HG03159 (cell line): ENCODE results near the gene ACOT7.
"Not testable (repeated sequence)": the region's sequence is repeated elsewhere in the genome, so short reads cannot be mapped to it uniquely, and the experiment has no call there.

Experiments used
- ATAC-seq: cut with Tn5 transposase; IDR thresholded peaks from one replicate; pipeline ENCODE4 v1.9.1; 2021; ENCODE audit warnings: mild to moderate bottlenecking, moderate library complexity; ENCODE audit not compliant: unreplicated experiment

ACOT7 gene, protein sequence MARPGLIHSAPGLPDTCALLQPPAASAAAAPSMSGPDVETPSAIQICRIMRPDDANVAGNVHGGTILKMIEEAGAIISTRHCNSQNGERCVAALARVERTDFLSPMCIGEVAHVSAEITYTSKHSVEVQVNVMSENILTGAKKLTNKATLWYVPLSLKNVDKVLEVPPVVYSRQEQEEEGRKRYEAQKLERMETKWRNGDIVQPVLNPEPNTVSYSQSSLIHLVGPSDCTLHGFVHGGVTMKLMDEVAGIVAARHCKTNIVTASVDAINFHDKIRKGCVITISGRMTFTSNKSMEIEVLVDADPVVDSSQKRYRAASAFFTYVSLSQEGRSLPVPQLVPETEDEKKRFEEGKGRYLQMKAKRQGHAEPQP

DNA sequence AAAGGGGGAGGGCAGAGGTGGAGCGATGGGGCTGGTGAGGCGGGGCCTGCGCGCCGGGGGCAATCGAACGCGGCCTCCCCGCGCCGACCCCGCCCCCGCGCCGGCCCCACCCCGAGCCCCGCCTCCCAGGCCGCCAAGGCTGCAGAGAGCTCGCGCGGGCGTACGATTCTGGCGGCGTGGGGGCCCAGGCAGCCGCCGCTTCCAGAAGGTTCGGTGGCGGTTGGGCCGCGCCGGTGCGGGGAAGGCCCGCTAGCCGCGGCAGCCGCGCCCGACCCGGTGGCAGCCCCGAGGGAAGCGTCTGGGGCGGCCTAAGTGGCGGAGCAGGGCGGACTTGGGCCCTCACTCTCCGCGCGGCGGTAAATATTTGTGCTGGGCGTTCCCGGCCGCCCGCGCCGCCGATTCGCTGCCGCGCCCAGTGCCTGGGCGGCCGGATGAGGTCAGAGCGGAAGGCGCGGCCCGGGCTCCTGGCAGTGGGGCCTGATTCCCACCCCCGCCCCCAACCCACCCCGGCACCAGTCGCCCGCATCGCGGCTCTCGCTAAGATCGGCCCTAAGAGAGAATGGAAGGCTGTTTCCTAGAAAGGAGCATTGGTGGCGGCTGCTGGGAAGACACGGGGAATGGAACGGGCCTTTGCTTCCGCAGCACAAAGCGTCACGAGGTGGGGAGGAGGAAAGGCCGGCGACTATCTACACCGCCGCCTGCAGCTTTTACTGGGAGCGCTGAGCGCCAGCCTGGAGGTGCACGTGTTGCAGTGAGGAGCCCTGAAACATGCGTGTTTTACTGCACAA is at the start of gene ACOT7:
TSS of gene ACOT7 (minus strand) at position 368 of the 788 bp plus-strand sequence. CDS start 368 bp downstream, outside the sequence.
- ATAC-seq, result peak; percentile 76

GRCh38 chr1:6441586-6441985 is 48.0 kb upstream of the ACOT7 start:
- ATAC-seq, result no peak

- no peak for ATAC-seq
Measured at GRCh38 chr1:6440198-6441126, 46.9 kb upstream of the ACOT7 start.

GRCh38 chr1:6438047-6438525 is 44.5 kb upstream of the ACOT7 start:
- no peak for ATAC-seq

DNA sequence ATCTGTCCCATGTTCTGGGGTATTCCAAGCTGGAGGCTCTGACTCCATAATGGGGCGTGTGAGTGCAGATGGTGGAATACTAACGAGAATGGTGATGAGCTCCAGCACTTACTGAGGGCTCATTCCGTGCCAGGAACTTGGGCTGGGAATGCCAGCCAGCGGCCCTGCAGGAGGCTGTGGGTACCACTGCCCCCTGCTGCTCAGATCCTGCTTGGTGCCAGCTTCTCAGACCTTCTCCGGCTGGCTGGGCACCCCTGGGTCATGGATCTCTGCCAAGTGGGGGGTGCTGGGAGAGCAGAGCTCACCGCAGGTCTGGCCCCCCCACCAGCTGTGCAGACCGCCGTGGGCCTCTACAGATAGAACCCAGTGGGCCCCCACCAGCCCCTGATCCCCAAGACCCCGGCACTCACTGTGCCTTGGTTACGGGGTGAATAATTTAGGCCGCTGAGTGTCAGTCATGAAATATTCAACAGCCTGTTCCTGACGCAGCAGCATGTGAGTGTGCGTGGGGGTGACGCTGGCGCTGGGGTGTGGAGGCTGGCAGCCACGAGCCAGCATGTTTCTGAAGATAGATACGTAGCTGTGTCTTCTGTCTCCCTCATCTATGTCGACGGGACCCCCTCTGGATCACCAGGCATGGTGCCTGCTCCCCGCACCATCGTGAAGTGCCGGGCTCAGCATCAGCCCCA is 43.6 kb upstream of the ACOT7 start:
- not testable (repeated sequence) for ATAC-seq

DNA sequence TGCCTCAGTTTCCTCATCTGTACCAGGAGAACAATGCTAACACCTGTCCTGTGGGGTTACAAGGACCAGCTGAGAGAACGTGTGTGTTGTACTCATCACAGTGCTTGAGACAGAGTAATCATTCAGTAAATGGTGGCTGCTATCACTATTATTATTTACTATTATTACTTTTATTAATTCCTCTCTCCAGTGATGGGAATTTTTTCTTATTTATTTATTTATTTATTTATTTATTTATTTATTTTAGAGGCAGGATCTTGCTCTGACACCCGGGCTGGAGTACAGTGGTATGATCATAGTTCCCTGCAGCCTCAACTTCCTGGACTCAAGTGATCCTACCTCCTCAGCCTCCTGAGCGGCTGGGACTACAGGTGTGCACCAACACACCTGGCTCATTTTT is 42.7 kb upstream of the ACOT7 start:
- ATAC-seq, result not testable (repeated sequence)

GRCh38 chr1:6435547-6435946 is 42.0 kb upstream of the ACOT7 start:
- ATAC-seq, result no peak

DNA sequence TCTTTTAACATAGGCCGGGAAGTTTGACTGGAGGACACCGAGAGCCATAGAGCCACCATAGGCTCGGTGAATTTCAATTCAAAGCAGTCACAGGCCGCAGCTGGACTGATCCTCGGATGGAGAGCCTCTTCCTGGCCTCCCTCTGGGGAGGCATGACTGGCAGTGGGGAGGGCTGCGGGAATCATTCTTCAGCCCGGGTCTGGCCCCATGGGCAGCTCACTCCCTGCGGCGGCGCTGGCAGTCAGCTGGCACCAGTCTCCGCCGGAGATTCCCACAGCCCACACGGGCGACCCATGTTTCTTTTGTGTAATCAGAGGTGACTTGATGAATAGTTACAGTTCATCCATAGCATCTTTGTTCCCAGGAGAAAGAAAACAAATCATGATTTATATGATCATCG is 41.6 kb upstream of the ACOT7 start:
- no peak for ATAC-seq

DNA sequence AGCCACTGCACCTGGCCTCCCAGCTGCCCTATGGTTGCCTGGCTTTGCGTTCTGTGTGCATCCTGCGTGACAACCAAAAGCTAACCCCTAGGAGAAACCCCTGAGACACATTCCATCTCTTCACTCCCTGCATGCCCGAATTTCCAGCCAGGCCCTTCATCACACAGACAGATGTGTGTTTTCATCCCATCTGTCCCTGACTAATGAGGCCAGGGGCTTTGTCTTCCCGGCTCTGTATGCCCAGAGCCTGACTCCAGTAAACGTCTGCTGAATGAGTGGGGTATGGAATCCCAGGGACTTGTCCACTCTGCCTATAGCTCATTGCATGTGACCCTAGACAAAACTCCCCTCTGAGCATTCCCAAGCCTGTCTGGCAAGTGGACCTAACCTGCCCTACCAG is 40.6 kb upstream of the ACOT7 start:
- no peak for ATAC-seq

DNA sequence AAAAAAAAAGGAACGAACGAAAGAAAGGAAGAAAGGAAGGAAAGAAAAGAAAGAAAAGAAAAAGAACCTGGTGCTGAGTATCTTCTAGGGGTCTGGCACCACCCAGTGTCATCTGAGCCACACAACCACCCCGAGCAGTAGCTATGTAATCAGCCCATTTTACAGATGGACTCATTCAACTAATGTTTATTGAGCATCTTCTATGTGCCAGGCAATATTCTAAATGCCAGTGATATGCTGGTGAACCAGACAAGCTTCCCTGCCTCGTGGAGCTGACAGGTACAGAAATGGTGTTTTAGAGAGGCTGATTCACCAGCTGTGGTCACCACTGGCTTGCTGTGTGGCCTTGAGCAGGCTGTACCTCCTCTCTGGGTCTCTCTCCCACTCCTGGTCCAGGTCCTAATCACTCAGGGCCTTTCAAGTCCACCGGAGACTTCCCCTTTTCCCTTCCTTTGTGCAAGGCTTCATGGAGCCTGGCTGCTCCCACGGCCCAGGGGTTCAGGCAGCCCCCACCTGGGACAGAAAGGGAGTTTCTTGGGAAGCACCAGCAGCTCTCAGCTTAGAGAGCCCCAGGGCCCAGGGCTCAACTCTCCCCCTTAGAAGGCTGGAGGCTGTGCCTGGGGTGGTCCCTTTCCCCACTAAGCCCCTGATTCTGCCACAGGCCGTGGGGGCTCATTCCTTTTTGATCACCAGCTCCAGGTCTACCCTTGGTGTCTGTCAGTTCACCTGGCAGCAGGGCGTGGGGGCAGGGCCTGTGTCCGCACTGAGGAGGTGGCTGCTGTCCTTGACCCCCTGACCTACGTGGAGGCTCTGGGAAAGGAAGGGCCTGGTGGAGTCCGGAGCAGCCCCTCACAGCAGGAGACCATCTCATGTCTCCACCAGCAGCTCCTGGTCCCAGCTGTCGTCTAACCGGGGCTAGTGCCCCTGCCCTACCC is 38.3 kb upstream of the ACOT7 start:
- ATAC-seq, result not testable (repeated sequence)

- not testable (repeated sequence) for ATAC-seq
Measured at GRCh38 chr1:6429660-6430411, 36.3 kb upstream of the ACOT7 start.

DNA sequence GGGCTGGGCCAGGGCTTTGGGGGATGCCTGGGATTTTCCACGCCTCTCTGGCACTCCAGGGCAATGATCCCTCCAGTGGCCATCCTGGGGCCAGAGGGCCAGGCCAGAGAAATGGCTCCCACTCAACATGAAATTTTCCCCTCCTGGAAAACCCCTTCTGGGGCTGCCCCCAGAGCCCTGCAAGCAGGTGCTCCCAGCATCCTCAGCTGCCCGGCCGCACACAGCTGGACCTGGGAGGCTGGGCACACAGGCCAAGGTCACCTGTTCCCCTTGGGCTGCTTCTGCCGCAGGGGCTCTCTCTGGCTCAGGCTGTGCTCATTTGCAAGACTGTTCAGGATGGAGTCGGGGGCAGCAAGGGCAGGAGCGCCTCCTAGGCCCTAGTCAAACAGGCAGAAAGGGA is 34.9 kb upstream of the ACOT7 start:
- ATAC-seq, result not testable (repeated sequence)

DNA sequence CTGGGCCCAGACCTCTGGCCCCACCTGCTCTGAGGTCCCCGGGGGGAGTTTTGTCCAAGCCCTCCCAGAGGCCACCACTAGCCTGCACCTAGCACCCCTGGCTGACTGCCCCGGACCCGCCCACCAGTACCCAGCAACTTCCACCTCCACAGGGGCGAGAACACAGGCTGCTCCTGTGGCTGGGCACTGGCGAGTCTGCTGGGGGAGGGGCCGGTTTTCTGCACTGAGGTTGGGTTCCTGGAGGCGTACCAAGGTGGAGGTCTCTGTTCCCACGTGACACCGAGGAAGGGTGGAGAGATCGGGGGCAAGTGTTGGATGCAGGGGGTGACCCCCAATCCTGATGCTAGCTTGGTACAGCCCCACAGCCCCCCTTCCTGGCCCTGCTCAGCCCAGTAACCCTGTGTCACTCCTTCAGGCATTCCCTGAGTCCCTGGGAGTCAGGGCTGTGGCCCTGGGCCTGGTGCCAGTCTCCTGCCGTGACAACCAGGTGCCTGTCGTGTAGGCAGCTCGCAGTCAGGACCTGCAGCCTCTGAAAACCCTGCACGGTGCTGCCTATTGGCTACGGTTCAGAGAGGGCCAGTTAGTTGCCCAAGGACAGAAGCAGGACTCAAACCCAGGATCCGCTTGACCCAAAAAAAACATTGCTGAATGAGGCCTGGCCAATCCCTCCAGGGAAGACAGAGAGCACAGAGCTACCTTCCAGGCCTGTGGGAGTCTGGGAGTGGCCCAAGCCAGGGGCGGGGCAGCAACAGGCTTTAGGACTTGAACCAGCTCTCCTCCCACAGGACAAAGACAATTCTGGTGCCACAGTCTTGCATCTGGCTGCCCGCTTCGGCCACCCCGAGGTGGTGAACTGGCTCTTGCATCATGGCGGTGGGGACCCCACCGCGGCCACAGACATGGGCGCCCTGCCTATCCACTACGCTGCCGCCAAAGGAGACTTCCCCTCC is 34.1 kb upstream of the ACOT7 start:
- no peak for ATAC-seq

DNA sequence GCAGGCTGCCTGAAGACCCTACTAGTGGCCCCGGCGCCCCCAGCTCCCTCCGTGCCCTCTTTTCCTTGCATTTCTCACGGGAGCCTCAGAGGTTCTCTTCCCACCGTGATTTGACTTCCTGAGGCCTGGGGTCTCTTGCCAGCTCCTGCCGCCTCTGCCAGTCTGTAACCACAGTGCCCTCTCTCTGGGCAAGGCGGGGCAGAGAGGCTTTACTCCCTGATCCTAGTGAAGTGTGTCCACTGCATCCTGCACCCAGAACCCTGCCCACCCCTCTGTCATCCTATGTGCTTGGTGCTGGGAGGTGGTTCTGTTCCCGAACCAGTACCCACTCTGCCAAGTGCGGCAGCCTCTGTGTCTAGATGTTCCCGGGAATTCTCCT is 33.4 kb upstream of the ACOT7 start:
- no peak for ATAC-seq

DNA sequence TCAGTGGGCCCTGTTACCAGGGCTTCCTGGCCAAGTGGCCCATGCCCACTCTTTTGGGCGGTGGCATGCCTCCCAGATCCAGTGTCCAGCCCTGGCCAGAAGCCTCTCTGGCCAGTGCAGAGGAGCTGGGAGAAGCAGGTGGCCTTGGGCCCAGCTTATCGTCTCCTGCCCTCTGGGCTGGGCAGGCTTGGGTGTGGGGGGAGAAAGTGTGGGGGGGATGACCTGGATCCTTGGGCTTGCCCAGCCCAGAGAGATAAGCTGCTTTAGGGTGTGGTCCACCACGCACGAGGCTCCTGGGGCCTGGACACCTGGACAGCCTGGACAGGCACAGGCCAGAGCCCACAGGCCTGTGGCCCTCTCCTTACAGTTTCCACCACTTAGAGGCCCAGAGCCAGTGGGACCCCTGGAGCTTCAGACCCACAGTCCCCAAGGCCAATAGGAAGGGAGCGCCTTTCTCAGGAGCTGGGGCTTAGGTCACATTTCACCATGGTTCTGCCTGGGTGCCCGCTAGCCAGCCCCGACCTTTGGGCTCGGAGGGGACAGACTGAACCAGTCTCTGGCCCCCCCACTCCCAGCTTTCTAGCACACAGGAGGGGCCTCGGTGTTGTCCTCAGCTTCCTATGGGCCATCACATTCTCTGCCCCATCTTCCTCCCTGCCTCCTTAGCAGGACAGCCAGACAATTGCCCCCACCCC is 32.9 kb upstream of the ACOT7 start:
- no peak for ATAC-seq

DNA sequence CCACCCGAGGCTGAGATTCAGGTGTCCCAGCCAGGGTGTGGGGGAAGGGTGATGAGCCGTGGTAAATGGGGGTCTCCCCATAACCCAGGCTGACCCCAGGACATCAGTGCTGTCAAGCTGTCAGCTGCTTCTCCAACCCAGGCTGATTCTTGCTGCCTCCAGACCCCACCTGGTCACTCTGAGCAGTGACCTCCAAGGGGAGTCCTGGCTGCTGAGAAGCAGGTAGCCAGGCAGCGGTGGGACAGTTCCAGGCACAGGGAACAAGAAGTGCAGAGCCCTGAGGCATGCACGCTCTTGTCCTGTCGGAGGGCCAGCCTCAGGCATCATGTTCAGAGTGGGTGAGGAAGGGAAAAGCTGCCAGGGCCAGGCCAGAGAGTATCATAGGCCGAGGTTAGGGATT is 32.1 kb upstream of the ACOT7 start:
- ATAC-seq, result no peak
